Adipocyte (in vitro differentiated cells): Measurements from ENCODE around the gene USP2.

Experiments
- DNase-seq: peaks from one replicate; pipeline ENCODE4 v3.0.0-alpha.2; 2015; ENCODE audit warnings: low read depth
- H3K27me3 ChIP-seq: replicated peaks from 2 replicates; pipeline ENCODE4 v1.7.0; 2013; ENCODE audit warnings: mild to moderate bottlenecking, low read length, moderate library complexity; ENCODE audit not compliant: control insufficient read depth, insufficient read depth
- H3K36me3 ChIP-seq: 2 replicates; pipeline ENCODE4 v1.7.0; 2013; ENCODE audit warnings: low read length, mild to moderate bottlenecking, moderate library complexity; ENCODE audit not compliant: control insufficient read depth, insufficient read depth, severe bottlenecking
- H3K4me1 ChIP-seq: 2 replicates; pipeline ENCODE4 v1.7.0; 2013; ENCODE audit warnings: mild to moderate bottlenecking, low read length, moderate library complexity; ENCODE audit not compliant: control insufficient read depth, insufficient read depth
- H3K4me3 ChIP-seq: 2 replicates; pipeline ENCODE4 v1.7.0; 2013; ENCODE audit warnings: mild to moderate bottlenecking, low read length, moderate library complexity
- H3K9ac ChIP-seq: 2 replicates; pipeline ENCODE4 v1.7.0; 2013; ENCODE audit warnings: mild to moderate bottlenecking, low read length, moderate library complexity
- H3K9me3 ChIP-seq: 2 replicates; pipeline ENCODE4 v1.7.0; 2013; ENCODE audit warnings: mild to moderate bottlenecking, low read length, moderate library complexity; ENCODE audit not compliant: control insufficient read depth

The USP2 gene

GRCh38 chr11:119323532-119324033, 57.9 kb downstream of the USP2 start:
- H3K36me3 ChIP-seq: no peaks in the 10 kb centered on the region
- no peaks in the 10 kb centered on the region for H3K9me3 ChIP-seq
- no peak overlapping the region for H3K9ac ChIP-seq
- H3K4me1 ChIP-seq: peaks cover 9% of the 10 kb centered on the region
- no peaks in the 10 kb centered on the region for H3K27me3 ChIP-seq
- peak; percentile 88 for DNase-seq
- H3K4me3 ChIP-seq: no peak overlapping the region

GRCh38 chr11:119322921-119323531, 58.5 kb downstream of the USP2 start:
- no peaks in the 10 kb centered on the region for H3K9me3 ChIP-seq
- peaks cover 15% of the 10 kb centered on the region for H3K4me1 ChIP-seq
- H3K9ac ChIP-seq: no peak overlapping the region
- H3K27me3 ChIP-seq: no peaks in the 10 kb centered on the region
- H3K36me3 ChIP-seq: no peaks in the 10 kb centered on the region
- DNase-seq: no peak
- H3K4me3 ChIP-seq: no peak overlapping the region

GRCh38 chr11:119322360-119322739, 59.1 kb downstream of the USP2 start:
- H3K36me3 ChIP-seq: no peaks in the 10 kb centered on the region
- H3K4me1 ChIP-seq: peaks cover 21% of the 10 kb centered on the region
- DNase-seq: no peak
- no peaks in the 10 kb centered on the region for H3K27me3 ChIP-seq
- H3K9ac ChIP-seq: no peak overlapping the region
- H3K9me3 ChIP-seq: no peaks in the 10 kb centered on the region
- H3K4me3 ChIP-seq: no peak overlapping the region

GRCh38 chr11:119320776-119321524, 60.5 kb downstream of the USP2 start:
- H3K36me3 ChIP-seq: no peaks in the 10 kb centered on the region
- DNase-seq: peak; percentile 65

GRCh38 chr11:119320240-119320775, 61.2 kb downstream of the USP2 start:
- Histone ChIP-seq H3K36me3 (no peaks in the 10 kb centered on the region), H3K9ac (peak overlapping the region; percentile 84), H3K4me1 (peaks cover 29% of the 10 kb centered on the region), H3K27me3 (peaks cover 5% of the 10 kb centered on the region), H3K4me3 (peak overlapping the region; percentile 74), H3K9me3 (no peaks in the 10 kb centered on the region)
- DNase-seq: no peak

More at GRCh38 chr11:119320776-119321524, 60.5 kb downstream of the USP2 start:
- peaks cover 23% of the 10 kb centered on the region for H3K4me1 ChIP-seq
- H3K4me3 ChIP-seq: peak overlapping the region; percentile 74
- H3K27me3 ChIP-seq: no peaks in the 10 kb centered on the region
- H3K9me3 ChIP-seq: no peaks in the 10 kb centered on the region
- H3K9ac ChIP-seq: peak overlapping the region; percentile 84

GRCh38 chr11:119319700-119320239, 61.7 kb downstream of the USP2 start:
- Histone ChIP-seq H3K36me3 (peaks cover under 1% of the 10 kb centered on the region), H3K27me3 (peaks cover 8% of the 10 kb centered on the region), H3K9me3 (no peaks in the 10 kb centered on the region), H3K4me3 (no peak overlapping the region), H3K4me1 (peaks cover 30% of the 10 kb centered on the region), H3K9ac (no peak overlapping the region)
- no peak for DNase-seq

GRCh38 chr11:119319136-119319699, 62.3 kb downstream of the USP2 start:
- Histone ChIP-seq H3K27me3 (peaks cover 8% of the 10 kb centered on the region), H3K4me1 (peaks cover 30% of the 10 kb centered on the region), H3K9ac (no peak overlapping the region), H3K4me3 (no peak overlapping the region), H3K36me3 (peaks cover 6% of the 10 kb centered on the region), H3K9me3 (no peaks in the 10 kb centered on the region)
- no peak for DNase-seq

- DNase-seq: no peak
- Histone ChIP-seq H3K4me1 (peaks cover 30% of the 10 kb centered on the region), H3K9ac (no peak overlapping the region)
Observed at GRCh38 chr11:119318240-119319135, 63.0 kb downstream of the USP2 start.

GRCh38 chr11:119317592-119318239, 63.8 kb downstream of the USP2 start:
- Histone ChIP-seq H3K9ac (peak overlapping the region; percentile 61), H3K27me3 (peaks cover 8% of the 10 kb centered on the region), H3K4me3 (no peak overlapping the region), H3K4me1 (peaks cover 30% of the 10 kb centered on the region), H3K36me3 (peaks cover 20% of the 10 kb centered on the region), H3K9me3 (no peaks in the 10 kb centered on the region)
- DNase-seq: no peak

More at GRCh38 chr11:119318240-119319135, 63.0 kb downstream of the USP2 start:
- peaks cover 8% of the 10 kb centered on the region for H3K27me3 ChIP-seq
- H3K36me3 ChIP-seq: peaks cover 12% of the 10 kb centered on the region
- H3K9me3 ChIP-seq: no peaks in the 10 kb centered on the region
- no peak overlapping the region for H3K4me3 ChIP-seq
